Tibial nerve (tissue), 4 donors: ENCODE measurements around the gene CALD1. TPM values are rescaled to one million over a fixed set of nuclear protein-coding genes. Genes with fewer than 3 reads are reported as not detected.

Experiments used
- DNase-seq, 2 donors: peaks; one replicate each; pipeline ENCODE4 v3.0.0-alpha.2; 2019; ENCODE audit warnings: low spot score in 2 of 2
- H3K27ac ChIP-seq, 4 donors: fragments of 200-600 bp; sonication (generic) in 3 of 4; one replicate each; pipeline ENCODE4 v1.5.1; 2017 to 2019; ENCODE audit warnings: mild to moderate bottlenecking in 1 of 4
- H3K27me3 ChIP-seq, 2 donors: fragments of 200-600 bp; sonication (generic) in 1 of 2; one replicate each; pipeline versions ENCODE4 v1.5.1 to v1.6.0; 2017 to 2019
- H3K36me3 ChIP-seq, 3 donors: fragments of 200-600 bp; sonication (generic); one replicate each; pipeline ENCODE4 v1.5.1; 2018 to 2019
- H3K4me1 ChIP-seq, 4 donors: fragments of 200-600 bp; sonication (generic) in 3 of 4; one replicate each; pipeline ENCODE4 v1.5.1; 2017 to 2019
- H3K4me3 ChIP-seq, 4 donors: fragments of 200-600 bp; sonication (generic) in 3 of 4; one replicate each; pipeline ENCODE4 v1.5.1; 2017 to 2019; ENCODE audit warnings: mild to moderate bottlenecking in 1 of 4, moderate library complexity in 1 of 4
- H3K9me3 ChIP-seq, 4 donors: fragments of 200-600 bp; sonication (generic) in 3 of 4; one replicate each; pipeline ENCODE4 v1.5.1; 2017 to 2019
- CTCF ChIP-seq, 5 experiments: fragments of 200-600 bp in 3 of 5; fragments of 450-650 bp in 2 of 5; sonication (generic) in 3 of 5; IDR thresholded peaks; one replicate each; pipeline ENCODE4 v1.5.1; 2016 to 2019; ENCODE audit warnings: antibody characterized with exemption in 5 of 5, mild to moderate bottlenecking in 3 of 5, moderate library complexity in 2 of 5
- EP300 ChIP-seq, 2 donors: sonication (generic); formaldehyde crosslinking; IDR thresholded peaks; one replicate each; pipeline ENCODE4 v1.6.1; 2017; ENCODE audit warnings: antibody characterized with exemption in 2 of 2, mild to moderate bottlenecking in 1 of 2
- POLR2A ChIP-seq, 2 donors: fragments of 450-650 bp; IDR thresholded peaks; one replicate each; pipeline ENCODE4 v1.6.1; 2017; ENCODE audit warnings: antibody characterized with exemption in 2 of 2, mild to moderate bottlenecking in 2 of 2, moderate library complexity in 2 of 2
- WGBS, 2 donors: methylation state at CpG; one replicate each; pipeline ENCODE4 v1.1.5; 2018; 5-methylcytosine and 5-hydroxymethylcytosine counted together
- total RNA-seq, 4 donors: library from RNA; depleted of rRNA; stranded (reverse); fragments of >200 nt; gene quantifications; one replicate each; pipeline ENCODE4 v1.1.0, GENCODE V29; 2016

CALD1 gene
- total RNA-seq, 4 donors from 2014 or later, result 320 to 870 (median 433) TPM

DNA sequence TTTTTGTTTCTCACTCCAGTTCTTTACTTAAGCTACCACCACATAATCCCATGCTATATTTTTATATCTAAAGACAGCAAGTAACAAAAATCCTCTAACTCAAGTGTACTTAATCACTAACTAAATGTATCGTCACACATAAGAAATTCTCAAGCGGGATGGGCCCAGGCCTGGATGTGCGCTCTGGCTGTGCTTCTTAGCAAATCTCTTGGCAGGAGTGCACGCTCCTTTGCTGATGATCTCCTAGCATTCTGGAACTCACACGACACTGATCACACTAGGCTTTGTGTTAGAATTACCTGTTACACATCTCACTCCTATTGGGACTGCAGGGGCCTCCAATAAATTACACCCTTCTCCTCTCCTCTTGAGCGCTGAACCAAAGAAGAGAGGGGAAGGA is 46.7 kb upstream of the CALD1 start:
- no peaks in the 10 kb centered on the region for H3K9me3 ChIP-seq
- no peak overlapping the region for H3K27ac ChIP-seq
- TF ChIP-seq POLR2A (IDR thresholded peaks at IDR 0.05), result no peak
- TF ChIP-seq CTCF (IDR thresholded peaks at IDR 0.05), result no peak
- TF ChIP-seq EP300 (IDR thresholded peaks at IDR 0.05), result no peak
- H3K4me1 ChIP-seq, result peaks cover 0 to 26% (median 9%) of the 10 kb centered on the region in 4 donors
- H3K4me3 ChIP-seq, result no peak overlapping the region
- DNase-seq, result no peak
- no peaks in the 10 kb centered on the region for H3K27me3 ChIP-seq
- 75 to 81% methylated on average over 6 of the region's 6 CpGs for WGBS, 2 donors
- no peaks in the 10 kb centered on the region for H3K36me3 ChIP-seq

- Histone ChIP-seq H3K27ac (no peak overlapping the region), H3K9me3 (no peaks in the 10 kb centered on the region), H3K4me3 (no peak overlapping the region), H3K36me3 (no peaks in the 10 kb centered on the region), H3K4me1 (peaks cover 0 to 10% (median 0%) of the 10 kb centered on the region in 4 donors), H3K27me3 (no peaks in the 10 kb centered on the region)
- TF ChIP-seq POLR2A (IDR thresholded peaks at IDR 0.05), result no peak
- no peak for TF ChIP-seq CTCF (IDR thresholded peaks at IDR 0.05)
- TF ChIP-seq EP300 (IDR thresholded peaks at IDR 0.05), result no peak
- no peak for DNase-seq
- 80 to 87% methylated on average over 2 of the region's 2 CpGs for WGBS, 2 donors
Measured at GRCh38 chr7:134736381-134736780, 43.1 kb upstream of the CALD1 start.

GRCh38 chr7:134737566-134738345 is 41.7 kb upstream of the CALD1 start:
- no peak for DNase-seq
- Histone ChIP-seq H3K4me3 (no peak overlapping the region), H3K27me3 (no peaks in the 10 kb centered on the region), H3K9me3 (no peaks in the 10 kb centered on the region), H3K27ac (peak overlapping the region; percentile 1 to 79 (median 40)), H3K36me3 (no peaks in the 10 kb centered on the region), H3K4me1 (peaks cover 0 to 22% (median 2%) of the 10 kb centered on the region in 4 donors)
- TF ChIP-seq EP300 (IDR thresholded peaks at IDR 0.05), result peak in 1 of 2 donors; percentile 18
- TF ChIP-seq CTCF (IDR thresholded peaks at IDR 0.05), result no peak
- WGBS, 2 donors, result 50 to 53% methylated on average over 7 of the region's 7 CpGs

DNA sequence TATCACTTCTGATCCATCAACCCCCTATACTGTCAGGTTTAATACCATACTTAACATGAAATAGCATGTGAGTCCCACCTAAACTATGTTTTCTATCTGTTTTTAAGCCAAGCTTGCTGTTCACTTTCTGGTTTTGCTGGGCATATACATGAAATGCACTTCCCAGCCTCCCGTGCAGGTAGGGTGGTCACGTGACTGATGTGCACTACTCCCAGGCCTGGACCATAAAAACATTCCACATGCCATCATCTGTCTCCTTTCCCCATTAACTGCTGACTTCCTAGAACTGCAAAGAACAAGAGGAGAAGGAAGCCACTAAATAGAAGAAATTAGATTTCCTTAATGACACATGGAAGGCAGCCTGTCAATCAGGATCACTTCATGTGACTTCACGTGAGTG is 40.1 kb upstream of the CALD1 start:
- Histone ChIP-seq H3K4me3 (no peak overlapping the region), H3K27me3 (no peaks in the 10 kb centered on the region), H3K27ac (peak overlapping the region in 1 of 4 donors; percentile 58), H3K4me1 (peaks cover 0 to 37% (median 2%) of the 10 kb centered on the region in 4 donors), H3K9me3 (no peaks in the 10 kb centered on the region), H3K36me3 (no peaks in the 10 kb centered on the region)
- WGBS, 2 donors, result 79 to 81% methylated on average over 3 of the region's 3 CpGs
- DNase-seq, result no peak
- TF ChIP-seq POLR2A (IDR thresholded peaks at IDR 0.05) (no peak), CTCF (IDR thresholded peaks at IDR 0.05) (no peak), EP300 (IDR thresholded peaks at IDR 0.05) (no peak)

DNA sequence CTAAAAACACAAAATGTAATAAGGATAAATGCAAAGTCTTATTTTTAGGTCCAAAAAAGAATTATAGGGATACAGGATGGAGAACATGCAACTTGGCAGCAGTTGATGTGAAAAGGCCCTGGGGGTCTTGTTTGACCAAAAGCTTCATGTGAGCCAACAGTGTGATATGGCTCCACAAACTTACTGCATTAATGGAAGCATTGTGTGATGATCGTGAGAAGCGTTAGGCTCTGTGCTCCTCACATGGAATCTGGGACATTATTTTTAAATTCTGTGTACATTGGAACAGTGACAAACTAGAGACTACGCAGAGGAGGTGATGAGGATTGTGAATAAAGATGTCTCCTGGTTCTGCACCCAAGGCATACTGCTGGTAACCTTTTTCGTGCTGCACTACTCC is 39.1 kb upstream of the CALD1 start:
- peaks cover 0 to 37% (median 2%) of the 10 kb centered on the region in 4 donors for H3K4me1 ChIP-seq
- no peak overlapping the region for H3K4me3 ChIP-seq
- H3K9me3 ChIP-seq, result no peaks in the 10 kb centered on the region
- no peak overlapping the region for H3K27ac ChIP-seq
- no peaks in the 10 kb centered on the region for H3K27me3 ChIP-seq
- WGBS, 2 donors, result 43% methylated on average over 4 of the region's 4 CpGs
- no peak for DNase-seq
- no peaks in the 10 kb centered on the region for H3K36me3 ChIP-seq
- TF ChIP-seq EP300 (IDR thresholded peaks at IDR 0.05) (no peak), POLR2A (IDR thresholded peaks at IDR 0.05) (no peak), CTCF (IDR thresholded peaks at IDR 0.05) (no peak)
